BLaER1 treated with 17β-estradiol and CSF1 and Interleukin-3, amounts not matched to agents 10 nM and 100 nM (cell line): ENCODE data around the gene GATA2.

Source experiments
- H3K27ac ChIP-seq, 11 experiments: shearing (Covaris generic); formaldehyde crosslinking; 2 replicates each; pipeline ENCODE4 v1.8.1; 2022
- H3K27me3 ChIP-seq, 11 experiments: shearing (Covaris generic); formaldehyde crosslinking; 2 replicates each; pipeline ENCODE4 v1.8.1; 2022
- H3K36me3 ChIP-seq, 11 experiments: shearing (Covaris generic); formaldehyde crosslinking; 2 replicates each; pipeline ENCODE4 v1.8.1; 2022
- H3K4me1 ChIP-seq, 10 experiments: shearing (Covaris generic); formaldehyde crosslinking; 2 replicates each; pipeline ENCODE4 v1.8.1; 2022
- H3K4me2 ChIP-seq, 11 experiments: shearing (Covaris generic); formaldehyde crosslinking; 2 replicates each; pipeline ENCODE4 v1.8.1; 2022
- H3K4me3 ChIP-seq, 10 experiments: shearing (Covaris generic); formaldehyde crosslinking; 2 replicates each; pipeline ENCODE4 v1.8.1; 2022
- H3K9ac ChIP-seq, 11 experiments: shearing (Covaris generic); formaldehyde crosslinking; 2 replicates each; pipeline ENCODE4 v1.8.1; 2022
- H3K9me3 ChIP-seq, 11 experiments: shearing (Covaris generic); formaldehyde crosslinking; replicated peaks in 1 of 11; 2 replicates each; pipeline ENCODE4 v1.8.1; 2022
- H4K20me1 ChIP-seq, 11 experiments: shearing (Covaris generic); formaldehyde crosslinking; 2 replicates each; pipeline ENCODE4 v1.8.1; 2022
- Cebpa-rat ChIP-seq, 11 experiments: shearing (Covaris generic); IDR thresholded peaks; 2 replicates each; pipeline ENCODE4 v1.8.1; 2022

GATA2 gene

GRCh38 chr3:128487538-128487812 is 5.5 kb downstream of the GATA2 start:
- no peak overlapping the region for H3K27ac ChIP-seq
- peak overlapping the region; percentile 47 to 99 (median 79); a peak in 20 of 22 replicates for H3K4me2 ChIP-seq
- TF ChIP-seq Cebpa-rat (IDR thresholded peaks at IDR 0.05): no peak
- H3K27me3 ChIP-seq: peaks cover 100% of the 10 kb centered on the region in 11 experiments
- H3K4me1 ChIP-seq: peaks cover 54 to 68% (median 59%) of the 10 kb centered on the region in 10 experiments
- H3K9ac ChIP-seq: no peak overlapping the region
- peaks cover 4 to 100% (median 98%) of the 10 kb centered on the region in 11 experiments; a peak in 20 of 22 replicates for H4K20me1 ChIP-seq
- H3K36me3 ChIP-seq: no peaks in the 10 kb centered on the region
- H3K9me3 ChIP-seq: no peaks in the 10 kb centered on the region; a peak in 1 of 22 replicates
- peak overlapping the region in 8 of 10 experiments; percentile 29 to 64 (median 42); a peak in 9 of 20 replicates for H3K4me3 ChIP-seq

DNA sequence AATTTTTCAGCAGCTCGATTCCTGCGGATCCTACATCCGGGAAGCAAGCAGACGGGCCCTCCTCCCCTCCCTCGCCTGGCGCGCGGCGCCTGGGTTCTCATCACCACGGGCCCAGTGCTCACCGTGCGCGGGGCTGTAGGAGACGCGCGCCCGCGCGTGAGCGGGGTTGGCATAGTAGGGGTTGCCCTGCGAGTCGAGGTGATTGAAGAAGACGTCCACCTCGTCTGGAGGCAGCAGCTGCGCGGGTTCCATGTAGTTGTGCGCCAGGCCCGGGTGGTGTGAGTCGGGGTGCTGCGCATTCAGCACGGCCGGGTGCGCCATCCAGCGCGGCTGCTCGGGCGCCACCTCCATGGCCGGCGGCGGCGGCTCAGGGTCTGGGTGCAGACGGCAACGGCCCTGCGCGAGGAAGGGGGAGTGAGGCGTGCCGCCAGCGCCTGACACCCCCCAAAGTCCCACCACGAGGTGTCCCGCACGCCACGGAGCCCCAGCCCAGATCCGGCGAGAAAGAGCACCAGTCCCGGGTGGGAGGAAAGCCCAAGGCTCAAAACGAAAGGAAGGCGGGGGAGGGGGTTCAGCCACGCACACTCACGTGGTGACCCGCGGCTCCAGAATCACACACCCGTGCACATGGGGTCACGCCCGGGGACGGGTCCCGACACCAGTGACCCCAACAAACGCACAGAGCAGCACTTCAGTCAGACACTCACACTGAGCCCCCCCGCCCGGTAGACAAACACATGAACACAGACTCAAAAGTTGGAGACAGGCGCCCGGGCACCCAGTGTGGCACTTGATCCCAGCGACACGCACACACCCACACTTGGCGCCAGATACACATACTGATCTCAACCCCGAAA is 6.1 kb downstream of the GATA2 start:
- Histone ChIP-seq H3K27me3 (peaks cover 100% of the 10 kb centered on the region in 11 experiments), H3K9me3 (no peaks in the 10 kb centered on the region; a peak in 1 of 22 replicates), H3K27ac (no peak overlapping the region), H3K4me2 (peak overlapping the region; percentile 47 to 99 (median 79); a peak in 21 of 22 replicates), H4K20me1 (peaks cover 4 to 100% (median 96%) of the 10 kb centered on the region in 11 experiments; a peak in 20 of 22 replicates), H3K36me3 (no peaks in the 10 kb centered on the region), H3K4me1 (peaks cover 57 to 66% (median 63%) of the 10 kb centered on the region in 10 experiments), H3K9ac (peak overlapping the region in 1 of 11 experiments; percentile 35; a peak in 1 of 22 replicates), H3K4me3 (peak overlapping the region; percentile 29 to 64 (median 44); a peak in 18 of 20 replicates)
- TF ChIP-seq Cebpa-rat (IDR thresholded peaks at IDR 0.05): no peak

GRCh38 chr3:128486205-128486628 is 6.8 kb downstream of the GATA2 start:
- TF ChIP-seq Cebpa-rat (IDR thresholded peaks at IDR 0.05): no peak
- Histone ChIP-seq H3K27ac (no peak overlapping the region), H3K9ac (no peak overlapping the region), H3K27me3 (peaks cover 100% of the 10 kb centered on the region in 11 experiments), H4K20me1 (peaks cover 4 to 95% (median 89%) of the 10 kb centered on the region in 11 experiments; a peak in 20 of 22 replicates), H3K4me3 (no peak overlapping the region), H3K4me1 (peaks cover 62 to 73% (median 70%) of the 10 kb centered on the region in 10 experiments), H3K9me3 (no peaks in the 10 kb centered on the region; a peak in 1 of 22 replicates), H3K36me3 (no peaks in the 10 kb centered on the region), H3K4me2 (peak overlapping the region in 3 of 11 experiments; percentile 70 to 99 (median 79); a peak in 5 of 22 replicates)

DNA sequence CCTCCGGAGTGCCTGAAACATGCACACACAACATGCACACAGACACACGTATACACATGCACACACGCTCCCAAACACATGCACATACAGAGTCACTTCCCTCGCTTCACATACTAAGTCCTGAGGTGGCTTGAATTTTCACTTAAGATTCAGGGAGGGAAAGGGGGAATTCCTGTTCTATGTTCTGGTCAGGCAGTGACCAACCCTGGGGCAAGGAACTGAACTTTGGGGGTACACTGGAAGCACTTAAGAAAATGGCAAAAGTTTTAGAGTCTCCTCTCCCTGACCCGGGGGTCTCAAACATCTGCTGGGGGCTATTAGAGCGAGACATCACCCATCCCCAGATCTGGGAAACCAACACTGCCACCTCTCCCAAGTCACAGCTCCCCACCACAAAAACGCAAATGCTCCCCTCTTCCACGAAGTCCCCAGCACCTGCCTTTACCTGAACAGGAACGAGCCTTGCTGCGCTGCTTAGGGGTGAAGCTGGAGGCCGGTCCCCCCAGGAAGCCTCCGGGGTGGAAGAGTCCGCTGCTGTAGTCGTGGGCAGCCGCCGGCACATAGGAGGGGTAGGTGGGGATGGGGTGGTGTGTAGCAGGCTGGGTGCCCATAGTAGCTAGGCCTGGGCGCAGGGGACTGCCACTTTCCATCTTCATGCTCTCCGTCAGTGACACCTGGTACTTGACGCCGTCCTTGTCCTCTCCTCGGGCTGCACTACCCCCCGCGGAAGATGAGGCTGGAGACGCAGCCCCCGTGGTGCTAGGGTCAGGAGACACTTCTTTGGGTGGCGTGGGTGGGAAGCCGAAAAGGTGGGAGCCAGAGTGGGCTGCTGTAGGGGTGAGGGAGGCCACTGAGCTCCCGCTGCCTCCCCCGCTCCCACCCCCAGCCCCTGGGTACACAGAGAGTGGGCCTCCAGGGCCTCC is 7.5 kb downstream of the GATA2 start:
- Histone ChIP-seq H3K9me3 (no peaks in the 10 kb centered on the region; a peak in 1 of 22 replicates), H3K27me3 (peaks cover 99 to 100% (median 100%) of the 10 kb centered on the region in 11 experiments), H3K36me3 (no peaks in the 10 kb centered on the region), H3K27ac (no peak overlapping the region), H3K4me3 (no peak overlapping the region), H3K4me1 (peaks cover 62 to 78% (median 73%) of the 10 kb centered on the region in 10 experiments), H3K9ac (no peak overlapping the region), H3K4me2 (peak overlapping the region in 1 of 11 experiments; percentile 10; a peak in 1 of 22 replicates), H4K20me1 (peaks cover 4 to 94% (median 85%) of the 10 kb centered on the region in 11 experiments; a peak in 20 of 22 replicates)
- TF ChIP-seq Cebpa-rat (IDR thresholded peaks at IDR 0.05): no peak

GRCh38 chr3:128484404-128485281 is 8.4 kb downstream of the GATA2 start:
- no peak overlapping the region for H3K9ac ChIP-seq
- H3K27me3 ChIP-seq: peaks cover 90 to 100% (median 99%) of the 10 kb centered on the region in 11 experiments
- peak overlapping the region in 1 of 10 experiments; percentile 56; a peak in 1 of 20 replicates for H3K4me3 ChIP-seq
- H4K20me1 ChIP-seq: peaks cover 0 to 89% (median 76%) of the 10 kb centered on the region in 11 experiments; a peak in 20 of 22 replicates
- TF ChIP-seq Cebpa-rat (IDR thresholded peaks at IDR 0.05): no peak
- no peaks in the 10 kb centered on the region for H3K9me3 ChIP-seq
- H3K4me1 ChIP-seq: peaks cover 53 to 76% (median 66%) of the 10 kb centered on the region in 10 experiments
- H3K36me3 ChIP-seq: no peaks in the 10 kb centered on the region
- H3K4me2 ChIP-seq: peak overlapping the region in 8 of 11 experiments; percentile 76 to 86 (median 82); a peak in 16 of 22 replicates
- no peak overlapping the region for H3K27ac ChIP-seq

DNA sequence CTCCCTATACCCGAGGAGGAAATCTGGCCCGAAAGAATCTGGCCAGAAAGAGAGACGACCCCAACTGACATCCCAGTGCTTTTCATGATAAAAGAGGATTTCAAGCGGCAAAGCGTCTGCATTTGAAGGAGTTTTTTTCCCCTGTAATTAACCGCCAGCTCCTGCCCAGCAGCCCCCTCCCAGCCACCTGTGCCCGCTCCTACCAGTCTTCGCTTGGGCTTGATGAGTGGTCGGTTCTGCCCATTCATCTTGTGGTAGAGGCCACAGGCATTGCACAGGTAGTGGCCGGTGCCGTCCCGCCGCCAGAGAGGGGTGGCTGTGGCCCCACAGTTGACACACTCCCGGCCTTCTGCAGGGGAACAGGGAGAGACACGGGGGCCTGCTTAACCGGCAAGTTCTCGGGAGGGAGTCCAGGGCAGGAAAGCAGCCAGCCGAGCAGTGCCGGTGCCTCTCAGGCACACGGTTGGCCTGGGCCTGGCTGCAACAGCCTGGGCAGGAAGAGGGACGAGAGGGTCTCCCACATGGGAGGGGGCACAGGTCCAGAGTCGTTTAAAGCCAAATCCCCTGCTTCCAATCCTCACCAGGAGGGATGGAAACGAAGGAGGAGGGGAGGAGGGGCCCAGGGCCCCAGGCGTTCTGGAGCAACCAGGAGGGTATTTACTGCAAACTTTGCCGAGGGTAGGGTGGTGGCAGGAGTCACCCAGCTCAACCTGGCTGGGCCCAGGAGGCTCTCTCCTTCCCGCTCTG is 9.2 kb downstream of the GATA2 start:
- Histone ChIP-seq H3K27ac (no peak overlapping the region), H3K36me3 (no peaks in the 10 kb centered on the region), H4K20me1 (peaks cover 0 to 81% (median 67%) of the 10 kb centered on the region in 11 experiments; a peak in 20 of 22 replicates), H3K9ac (peak overlapping the region in 5 of 11 experiments; percentile 4 to 32 (median 21); a peak in 4 of 22 replicates), H3K27me3 (peaks cover 82 to 99% (median 94%) of the 10 kb centered on the region in 11 experiments), H3K4me3 (peak overlapping the region; percentile 16 to 56 (median 34); a peak in 14 of 20 replicates), H3K4me1 (peaks cover 44 to 67% (median 58%) of the 10 kb centered on the region in 10 experiments), H3K4me2 (peak overlapping the region; percentile 67 to 86 (median 82)), H3K9me3 (no peaks in the 10 kb centered on the region)
- TF ChIP-seq Cebpa-rat (IDR thresholded peaks at IDR 0.05): no peak
